Esophagus muscularis mucosa (tissue), 4 donors: ENCODE results near the gene CCDC158. TPM values are rescaled to one million over a fixed set of nuclear protein-coding genes. Genes with fewer than 3 reads are reported as not detected.

Experiments used
- DNase-seq: peaks from one replicate; pipeline ENCODE4 v3.0.0-alpha.2; 2017; ENCODE audit errors: extremely low spot score
- H3K27ac ChIP-seq, 4 donors: fragments of 200-600 bp; sonication (generic); replicated peaks in 1 of 4; 1 replicate in 3 of 4; 2 replicates in 1 of 4; pipeline ENCODE4 v1.5.1; 2016 to 2019; ENCODE audit warnings: mild to moderate bottlenecking in 1 of 4
- H3K27me3 ChIP-seq, 4 donors: fragments of 200-600 bp; sonication (generic); one replicate each; pipeline versions ENCODE4 v1.5.1 to v1.6.0; 2016 to 2019
- H3K36me3 ChIP-seq, 4 donors: fragments of 200-600 bp; sonication (generic); one replicate each; pipeline ENCODE4 v1.5.1; 2016 to 2019
- H3K4me1 ChIP-seq, 4 donors: fragments of 200-600 bp; sonication (generic); one replicate each; pipeline ENCODE4 v1.5.1; 2016 to 2019
- H3K4me3 ChIP-seq, 4 donors: fragments of 200-600 bp; sonication (generic); 1 replicate in 2 of 4; 2 replicates in 2 of 4; pipeline ENCODE4 v1.5.1; 2016 to 2019; ENCODE audit warnings: mild to moderate bottlenecking in 4 of 4, moderate library complexity in 1 of 4
- H3K9me3 ChIP-seq, 4 donors: fragments of 200-600 bp; sonication (generic); 1 replicate in 3 of 4; 2 replicates in 1 of 4; pipeline ENCODE4 v1.5.1; 2016 to 2019
- CTCF ChIP-seq, 3 experiments: fragments of 200-600 bp in 2 of 3; fragments of 450-650 bp in 1 of 3; sonication (generic) in 2 of 3; IDR thresholded peaks; one replicate each; pipeline ENCODE4 v1.5.1; 2017 to 2019; ENCODE audit warnings: antibody characterized with exemption in 3 of 3, mild to moderate bottlenecking in 2 of 3, moderate library complexity in 1 of 3
- EP300 ChIP-seq: sonication (generic); formaldehyde crosslinking; IDR thresholded peaks from one replicate; pipeline ENCODE4 v1.6.1; 2017; ENCODE audit warnings: antibody characterized with exemption
- POLR2A ChIP-seq: fragments of 450-650 bp; IDR thresholded peaks from one replicate; pipeline ENCODE4 v1.6.1; 2017; ENCODE audit warnings: antibody characterized with exemption, moderate library complexity, mild to moderate bottlenecking, low read depth
- POLR2AphosphoS5 ChIP-seq, 2 donors: sonication (generic); formaldehyde crosslinking; IDR thresholded peaks; one replicate each; pipeline ENCODE4 v1.6.1; 2017; ENCODE audit warnings: antibody characterized with exemption in 2 of 2
- WGBS: methylation state at CpG from one replicate; pipeline ENCODE4 v1.1.5; 2018; 5-methylcytosine and 5-hydroxymethylcytosine counted together
- intact Hi-C: fragments of 100-400 bp; cut with DNase I; formaldehyde crosslinking; loops from one replicate; pipeline ENCODE4 v1.15.1; 2023
- total RNA-seq, 4 donors: library from RNA; depleted of rRNA; stranded (reverse); fragments of >200 nt; gene quantifications; one replicate each; pipeline versions ENCODE4 v1.1.0 to v1.2.1, GENCODE V29; 2016

The CCDC158 gene
- total RNA-seq, 4 donors from 2014 or later: 0.66 to 1.8 (median 1.3) TPM

DNA sequence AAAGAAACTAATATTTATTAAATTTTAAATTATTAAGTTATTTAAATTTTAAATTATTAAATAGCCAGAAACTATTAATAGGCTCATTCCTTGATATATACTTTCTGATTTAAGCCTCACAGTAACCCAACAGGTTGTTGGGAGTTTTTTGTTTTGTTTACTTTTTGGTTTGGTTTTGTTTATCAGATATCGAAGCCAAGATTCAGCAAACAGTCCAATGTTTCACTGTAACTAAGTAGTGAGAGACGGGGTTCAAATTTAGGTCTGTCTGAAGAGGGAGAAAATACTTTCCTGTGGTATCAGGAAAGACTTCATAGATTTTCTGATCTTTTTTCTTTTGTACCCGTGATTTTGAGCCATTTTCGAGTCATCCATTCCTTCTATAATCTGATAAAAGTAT, 54.2 kb downstream of the CCDC158 start:
- no peak for TF ChIP-seq POLR2AphosphoS5 (IDR thresholded peaks at IDR 0.05)
- TF ChIP-seq POLR2A: no peak
- no peak for TF ChIP-seq CTCF (IDR thresholded peaks at IDR 0.05)
- no peak for TF ChIP-seq EP300
- Histone ChIP-seq H3K4me1 (no peaks in the 10 kb centered on the region), H3K36me3 (no peaks in the 10 kb centered on the region), H3K27me3 (no peaks in the 10 kb centered on the region), H3K9me3 (no peaks in the 10 kb centered on the region), H3K4me3 (no peak overlapping the region), H3K27ac (no peak overlapping the region)
- DNase-seq: no peak
- WGBS: 88% methylated on average over 4 of the region's 4 CpGs
- intact Hi-C loops: no loop called here

GRCh38 chr4:76365636-76366035, 55.3 kb downstream of the CCDC158 start:
- no peaks in the 10 kb centered on the region for H3K27me3 ChIP-seq
- peaks cover 0 to 1% (median 0%) of the 10 kb centered on the region in 4 donors for H3K36me3 ChIP-seq
- H3K4me3 ChIP-seq: no peak overlapping the region
- 75% methylated on average over 3 of the region's 3 CpGs for WGBS
- TF ChIP-seq POLR2AphosphoS5 (IDR thresholded peaks at IDR 0.05) (no peak), POLR2A (no peak), CTCF (IDR thresholded peaks at IDR 0.05) (no peak), EP300 (no peak)
- H3K27ac ChIP-seq: no peak overlapping the region
- no peak for DNase-seq
- H3K9me3 ChIP-seq: no peaks in the 10 kb centered on the region
- intact Hi-C loops: no loop called here
- no peaks in the 10 kb centered on the region for H3K4me1 ChIP-seq

DNA sequence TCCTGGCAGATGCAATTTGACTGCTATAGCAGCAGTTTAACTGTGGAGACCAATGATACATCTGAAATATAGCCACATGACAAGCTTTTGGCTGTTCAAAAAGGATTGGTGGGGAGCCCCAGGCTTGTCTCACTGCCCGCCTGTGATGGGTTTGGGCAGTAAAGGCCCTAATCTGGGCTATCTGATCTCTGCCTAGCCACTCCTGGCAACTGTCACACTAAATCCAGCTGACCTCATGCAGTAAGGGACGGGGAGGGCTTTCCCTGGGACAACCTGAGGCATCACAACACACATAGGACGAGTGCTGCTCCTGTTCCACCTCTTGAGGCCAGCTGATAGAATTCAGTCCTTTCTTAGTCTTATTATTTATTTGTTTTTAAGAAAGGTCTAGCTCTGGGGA, 56.2 kb downstream of the CCDC158 start:
- no peak for DNase-seq
- Histone ChIP-seq H3K36me3 (peaks cover 0 to 9% (median 0%) of the 10 kb centered on the region in 4 donors), H3K9me3 (no peaks in the 10 kb centered on the region), H3K4me1 (no peaks in the 10 kb centered on the region), H3K4me3 (no peak overlapping the region), H3K27ac (no peak overlapping the region), H3K27me3 (no peaks in the 10 kb centered on the region)
- 84% methylated on average over 3 of the region's 3 CpGs for WGBS
- TF ChIP-seq CTCF (IDR thresholded peaks at IDR 0.05) (no peak), EP300 (no peak), POLR2AphosphoS5 (IDR thresholded peaks at IDR 0.05) (no peak), POLR2A (no peak)
- intact Hi-C loops: no loop called here

GRCh38 chr4:76363556-76364290, 57.2 kb downstream of the CCDC158 start:
- no peak overlapping the region for H3K27ac ChIP-seq
- H3K27me3 ChIP-seq: no peaks in the 10 kb centered on the region
- no peak overlapping the region for H3K4me3 ChIP-seq
- 90% methylated on average over 6 of the region's 6 CpGs for WGBS
- DNase-seq: no peak
- TF ChIP-seq CTCF (IDR thresholded peaks at IDR 0.05) (no peak), POLR2AphosphoS5 (IDR thresholded peaks at IDR 0.05) (no peak), EP300 (no peak), POLR2A (no peak)
- intact Hi-C loops: no loop called here
- H3K9me3 ChIP-seq: no peaks in the 10 kb centered on the region
- H3K36me3 ChIP-seq: peaks cover 0 to 9% (median 0%) of the 10 kb centered on the region in 4 donors
- no peaks in the 10 kb centered on the region for H3K4me1 ChIP-seq
